NCI-H526 treated with DMSO at 0.1 percent for 48 hours (cell line): ENCODE measurements around the gene PCDHA4.
"Not testable (repeated sequence)": the region's sequence is repeated elsewhere in the genome, so short reads cannot be mapped to it uniquely, and the experiment has no call there.

ENCODE experiments used
- DNase-seq: peaks from one replicate; lab custom pipeline; 2025; lab: John Stamatoyannopoulos, UW

Gene PCDHA4

DNA sequence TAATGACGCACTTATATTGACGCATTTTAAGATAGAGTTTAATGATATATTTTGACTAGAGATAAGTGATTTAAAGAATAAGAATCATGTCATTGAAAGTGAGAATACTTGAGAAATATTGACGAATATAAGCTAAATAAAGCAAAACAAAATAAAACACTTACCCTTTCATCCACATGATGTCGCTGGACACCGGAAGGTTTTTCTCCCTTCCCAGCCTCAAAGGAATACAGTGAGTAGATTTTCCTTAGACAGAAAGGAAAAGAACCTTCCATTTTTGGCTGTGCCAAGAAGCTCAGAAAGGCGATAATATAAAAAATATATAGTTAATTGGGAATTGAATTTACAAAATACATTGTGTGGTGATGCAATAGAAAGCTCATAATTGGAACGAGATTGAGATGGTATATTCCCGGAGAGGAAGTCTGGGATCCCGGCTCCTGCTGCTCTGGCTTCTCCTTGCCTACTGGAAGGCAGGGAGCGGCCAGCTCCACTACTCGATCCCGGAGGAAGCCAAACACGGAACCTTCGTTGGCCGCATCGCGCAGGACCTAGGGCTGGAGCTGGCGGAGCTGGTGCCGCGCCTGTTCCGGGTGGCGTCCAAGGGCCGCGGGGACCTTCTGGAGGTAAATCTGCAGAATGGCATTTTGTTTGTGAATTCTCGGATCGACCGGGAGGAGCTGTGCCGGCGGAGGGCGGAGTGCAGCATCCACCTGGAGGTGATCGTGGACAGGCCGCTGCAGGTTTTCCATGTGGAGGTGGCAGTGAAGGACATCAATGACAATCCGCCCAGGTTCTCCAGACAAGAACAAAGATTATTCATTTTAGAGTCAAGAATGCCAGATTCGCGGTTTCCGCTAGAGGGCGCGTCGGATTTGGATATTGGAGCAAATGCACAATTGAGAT is 14.8 kb downstream of the PCDHA4 start, which contains the start of gene PCDHA5:
PCDHA5 (plus strand) TSS at position 239 of the 906 bp plus-strand sequence.
- DNase-seq: no peak

DNA sequence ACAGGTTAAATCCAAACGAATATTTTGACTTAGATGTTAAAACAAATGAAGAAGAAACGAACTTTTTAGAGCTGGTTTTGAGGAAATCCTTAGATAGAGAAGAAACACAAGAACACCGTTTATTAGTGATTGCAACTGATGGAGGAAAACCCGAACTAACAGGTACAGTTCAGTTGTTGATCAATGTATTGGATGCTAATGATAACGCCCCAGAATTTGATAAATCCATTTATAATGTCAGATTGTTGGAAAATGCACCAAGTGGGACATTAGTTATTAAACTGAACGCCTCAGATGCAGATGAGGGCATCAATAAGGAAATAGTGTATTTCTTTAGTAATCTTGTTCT is 15.4 kb downstream of the PCDHA4 start:
- no peak for DNase-seq

DNA sequence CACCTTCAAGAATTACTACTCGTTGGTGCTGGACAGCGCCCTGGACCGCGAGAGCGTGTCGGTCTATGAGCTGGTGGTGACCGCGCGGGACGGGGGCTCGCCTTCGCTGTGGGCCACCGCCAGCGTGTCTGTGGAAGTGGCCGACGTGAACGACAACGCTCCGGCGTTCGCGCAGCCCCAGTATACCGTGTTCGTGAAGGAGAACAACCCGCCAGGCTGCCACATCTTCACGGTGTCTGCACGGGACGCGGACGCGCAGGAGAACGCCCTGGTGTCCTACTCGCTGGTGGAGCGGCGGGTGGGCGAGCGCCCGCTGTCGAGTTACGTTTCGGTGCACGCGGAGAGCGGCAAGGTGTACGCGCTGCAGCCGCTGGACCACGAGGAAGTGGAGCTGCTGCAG is 16.1 kb downstream of the PCDHA4 start:
- DNase-seq: not testable (repeated sequence)

DNA sequence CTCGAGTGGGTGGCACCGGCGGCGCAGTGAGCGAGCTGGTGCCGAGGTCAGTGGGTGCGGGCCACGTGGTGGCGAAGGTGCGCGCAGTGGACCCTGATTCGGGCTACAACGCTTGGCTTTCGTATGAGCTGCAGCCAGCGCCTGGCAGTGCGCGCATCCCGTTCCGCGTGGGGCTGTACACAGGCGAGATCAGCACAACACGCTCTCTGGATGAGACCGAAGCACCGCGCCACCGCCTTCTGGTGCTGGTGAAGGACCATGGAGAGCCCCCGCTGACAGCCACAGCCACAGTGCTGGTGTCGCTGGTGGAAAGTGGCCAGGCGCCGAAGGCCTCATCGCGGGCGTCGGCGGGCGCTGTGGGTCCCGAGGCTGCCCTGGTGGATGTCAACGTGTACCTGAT is 16.6 kb downstream of the PCDHA4 start:
- DNase-seq: no peak

DNA sequence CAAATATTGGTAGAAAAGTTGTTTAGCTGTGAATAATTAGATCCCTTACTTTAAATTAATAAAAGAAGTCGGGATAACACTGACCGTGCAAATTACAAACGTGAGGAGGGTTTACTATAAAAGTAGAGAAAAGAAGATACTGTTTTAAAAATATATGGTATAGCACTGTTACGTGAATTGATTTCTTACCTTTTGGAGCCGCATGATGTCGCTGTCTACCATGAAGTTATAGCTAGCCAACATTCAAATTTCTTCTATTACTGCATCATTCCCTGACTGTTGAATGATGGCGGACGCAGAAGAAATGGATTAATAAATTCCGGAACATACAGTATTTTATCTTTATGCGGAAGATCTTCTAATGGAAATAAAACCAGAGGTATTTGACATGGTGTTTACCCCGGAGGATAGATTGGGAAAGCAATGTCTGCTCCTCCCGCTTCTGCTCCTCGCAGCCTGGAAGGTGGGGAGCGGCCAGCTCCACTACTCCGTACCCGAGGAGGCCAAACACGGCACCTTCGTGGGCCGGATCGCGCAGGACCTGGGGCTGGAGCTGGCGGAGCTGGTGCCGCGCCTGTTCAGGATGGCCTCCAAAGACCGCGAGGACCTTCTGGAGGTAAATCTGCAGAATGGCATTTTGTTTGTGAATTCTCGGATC is 21.0 kb downstream of the PCDHA4 start, which contains the start of gene PCDHA6:
PCDHA6 (plus strand) TSS at position 257 of the 658 bp plus-strand sequence; CDS start at position 389, 132 bp downstream.
- DNase-seq: no peak

DNA sequence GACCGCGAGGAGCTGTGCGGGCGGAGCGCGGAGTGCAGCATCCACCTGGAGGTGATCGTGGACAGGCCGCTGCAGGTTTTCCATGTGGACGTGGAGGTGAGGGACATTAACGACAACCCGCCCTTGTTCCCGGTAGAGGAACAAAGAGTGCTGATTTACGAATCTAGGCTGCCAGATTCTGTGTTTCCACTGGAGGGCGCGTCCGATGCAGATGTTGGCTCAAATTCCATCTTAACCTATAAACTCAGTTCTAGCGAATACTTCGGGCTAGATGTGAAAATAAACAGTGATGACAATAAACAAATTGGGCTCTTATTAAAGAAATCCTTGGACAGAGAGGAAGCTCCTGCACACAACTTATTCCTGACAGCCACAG is 21.5 kb downstream of the PCDHA4 start:
- DNase-seq: no peak

DNA sequence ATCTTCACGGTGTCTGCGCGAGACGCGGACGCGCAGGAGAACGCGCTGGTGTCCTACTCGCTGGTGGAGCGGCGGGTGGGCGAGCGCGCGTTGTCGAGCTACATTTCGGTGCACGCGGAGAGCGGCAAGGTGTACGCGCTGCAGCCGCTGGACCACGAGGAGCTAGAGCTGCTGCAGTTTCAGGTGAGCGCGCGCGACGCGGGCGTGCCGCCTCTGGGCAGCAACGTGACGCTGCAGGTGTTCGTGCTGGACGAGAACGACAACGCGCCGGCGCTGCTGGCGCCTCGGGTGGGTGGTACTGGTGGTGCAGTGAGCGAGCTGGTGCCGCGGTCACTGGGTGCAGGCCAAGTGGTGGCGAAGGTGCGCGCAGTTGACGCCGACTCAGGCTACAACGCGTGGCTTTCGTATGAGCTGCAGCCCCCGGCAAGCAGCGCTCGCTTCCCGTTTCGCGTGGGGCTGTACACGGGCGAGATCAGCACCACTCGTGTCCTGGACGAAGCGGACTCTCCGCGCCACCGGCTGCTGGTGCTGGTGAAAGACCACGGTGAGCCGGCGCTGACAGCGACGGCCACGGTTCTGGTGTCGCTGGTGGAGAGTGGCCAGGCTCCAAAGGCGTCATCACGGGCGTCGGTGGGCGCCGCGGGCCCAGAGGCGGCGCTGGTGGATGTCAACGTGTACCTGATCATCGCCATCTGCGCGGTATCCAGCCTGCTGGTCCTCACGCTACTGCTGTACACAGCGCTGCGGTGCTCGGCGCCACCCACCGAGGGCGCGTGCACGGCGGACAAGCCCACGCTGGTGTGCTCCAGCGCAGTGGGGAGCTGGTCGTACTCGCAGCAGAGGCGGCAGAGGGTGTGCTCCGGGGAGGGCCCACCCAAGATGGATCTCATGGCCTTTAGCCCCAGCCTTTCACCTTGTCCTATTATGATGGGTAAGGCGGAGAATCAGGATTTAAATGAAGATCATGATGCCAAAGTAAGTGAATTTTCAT is 22.9 kb downstream of the PCDHA4 start:
- not testable (repeated sequence) for DNase-seq

DNA sequence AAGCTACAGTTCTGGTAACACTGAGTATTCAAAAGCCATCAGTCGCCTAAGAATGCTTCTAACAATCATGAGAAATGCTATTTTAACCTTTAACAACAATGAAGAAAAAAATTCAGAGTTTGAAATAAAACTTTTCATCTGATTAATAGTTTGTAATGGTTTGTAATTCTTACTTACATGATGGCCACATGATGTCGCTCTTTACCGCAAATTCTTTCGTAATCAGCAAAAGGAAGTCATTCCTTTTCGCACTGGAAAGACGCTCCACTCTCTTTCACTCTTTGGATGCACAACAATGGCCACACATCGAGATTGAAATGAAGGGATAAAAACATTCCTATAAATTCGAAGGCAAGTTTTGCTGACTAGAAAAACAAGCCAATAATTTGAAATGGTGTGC is 27.1 kb downstream of the PCDHA4 start, which contains the start of gene PCDHA7:
PCDHA7 (plus strand) TSS at position 277 of the 400 bp plus-strand sequence; CDS start at position 392, 115 bp downstream.
- DNase-seq: no peak

DNA sequence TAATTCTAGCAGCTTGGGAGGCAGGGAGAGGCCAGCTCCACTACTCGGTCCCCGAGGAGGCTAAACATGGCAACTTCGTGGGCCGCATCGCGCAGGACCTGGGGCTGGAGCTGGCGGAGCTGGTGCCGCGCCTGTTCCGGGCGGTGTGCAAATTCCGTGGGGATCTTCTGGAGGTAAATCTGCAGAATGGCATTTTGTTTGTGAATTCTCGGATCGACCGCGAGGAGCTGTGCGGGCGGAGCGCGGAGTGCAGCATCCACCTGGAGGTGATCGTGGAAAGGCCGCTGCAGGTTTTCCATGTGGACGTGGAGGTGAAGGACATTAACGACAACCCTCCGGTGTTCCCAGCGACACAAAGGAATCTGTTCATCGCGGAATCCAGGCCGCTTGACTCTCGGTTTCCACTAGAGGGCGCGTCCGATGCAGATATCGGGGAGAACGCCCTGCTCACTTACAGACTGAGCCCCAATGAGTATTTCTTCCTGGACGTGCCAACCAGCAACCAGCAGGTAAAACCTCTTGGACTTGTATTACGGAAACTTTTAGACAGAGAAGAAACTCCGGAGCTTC is 27.7 kb downstream of the PCDHA4 start:
- not testable (repeated sequence) for DNase-seq

DNA sequence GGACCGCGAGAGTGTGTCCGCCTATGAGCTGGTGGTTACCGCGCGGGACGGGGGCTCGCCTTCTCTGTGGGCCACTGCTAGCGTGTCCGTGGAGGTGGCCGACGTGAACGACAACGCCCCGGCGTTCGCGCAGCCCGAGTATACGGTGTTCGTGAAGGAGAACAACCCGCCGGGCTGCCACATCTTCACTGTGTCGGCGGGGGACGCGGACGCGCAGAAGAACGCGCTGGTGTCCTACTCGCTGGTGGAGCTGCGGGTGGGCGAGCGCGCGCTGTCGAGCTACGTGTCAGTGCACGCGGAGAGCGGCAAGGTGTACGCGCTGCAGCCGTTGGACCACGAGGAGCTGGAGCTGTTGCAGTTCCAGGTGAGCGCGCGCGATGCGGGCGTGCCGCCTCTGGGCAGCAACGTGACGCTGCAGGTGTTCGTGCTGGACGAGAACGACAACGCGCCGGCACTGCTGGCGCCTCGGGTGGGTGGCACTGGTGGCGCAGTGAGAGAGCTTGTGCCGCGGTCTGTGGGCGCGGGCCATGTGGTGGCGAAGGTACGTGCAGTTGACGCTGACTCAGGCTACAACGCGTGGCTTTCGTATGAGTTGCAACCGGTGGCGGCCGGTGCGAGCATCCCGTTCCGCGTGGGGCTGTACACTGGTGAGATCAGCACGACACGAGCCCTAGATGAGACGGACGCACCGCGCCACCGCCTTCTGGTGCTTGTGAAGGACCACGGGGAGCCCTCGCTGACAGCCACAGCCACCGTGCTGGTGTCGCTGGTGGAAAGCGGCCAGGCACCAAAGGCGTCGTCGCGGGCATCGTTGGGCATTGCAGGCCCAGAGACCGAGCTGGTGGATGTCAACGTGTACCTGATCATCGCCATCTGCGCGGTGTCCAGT is 29.0 kb downstream of the PCDHA4 start:
- DNase-seq: no peak

DNA sequence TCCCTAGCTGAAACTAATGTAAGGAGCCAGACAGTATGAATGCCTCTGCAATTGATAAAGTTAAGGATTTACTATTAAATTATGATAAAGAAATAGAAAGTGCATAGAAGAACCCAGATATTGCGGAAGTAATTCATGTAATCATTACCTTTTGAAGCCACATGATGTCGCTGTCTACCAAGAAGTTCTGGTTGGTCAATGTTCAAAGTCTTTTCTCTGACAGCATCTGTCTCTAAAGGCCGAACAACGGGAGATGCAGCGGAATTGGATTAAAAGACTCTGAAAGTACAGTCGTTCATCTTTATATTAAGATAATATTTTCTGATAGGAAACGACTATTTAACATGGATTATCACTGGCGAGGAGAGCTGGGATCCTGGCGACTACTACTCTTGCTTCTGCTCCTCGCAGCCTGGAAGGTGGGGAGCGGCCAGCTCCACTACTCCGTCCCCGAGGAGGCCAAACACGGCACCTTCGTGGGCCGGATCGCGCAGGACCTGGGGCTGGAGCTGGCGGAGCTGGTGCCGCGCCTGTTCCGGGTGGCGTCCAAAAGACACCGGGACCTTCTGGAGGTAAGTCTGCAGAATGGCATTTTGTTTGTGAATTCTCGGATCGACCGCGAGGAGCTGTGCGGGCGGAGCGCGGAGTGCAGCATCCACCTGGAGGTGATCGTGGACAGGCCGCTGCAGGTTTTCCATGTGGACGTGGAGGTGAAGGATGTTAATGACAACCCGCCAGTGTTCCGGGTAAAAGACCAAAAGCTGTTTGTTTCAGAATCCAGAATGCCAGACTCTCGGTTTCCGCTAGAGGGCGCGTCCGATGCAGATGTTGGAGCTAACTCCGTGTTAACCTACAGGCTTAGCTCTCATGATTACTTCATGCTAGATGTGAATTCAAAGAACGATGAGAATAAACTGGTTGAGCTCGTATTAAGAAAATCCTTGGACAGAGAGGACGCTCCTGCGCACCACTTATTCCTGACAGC is 34.4 kb downstream of the PCDHA4 start, which contains the start of gene PCDHA8:
PCDHA8 (plus strand) TSS at position 210 of the 985 bp plus-strand sequence; CDS start at position 345, 135 bp downstream.
- no peak for DNase-seq

DNA sequence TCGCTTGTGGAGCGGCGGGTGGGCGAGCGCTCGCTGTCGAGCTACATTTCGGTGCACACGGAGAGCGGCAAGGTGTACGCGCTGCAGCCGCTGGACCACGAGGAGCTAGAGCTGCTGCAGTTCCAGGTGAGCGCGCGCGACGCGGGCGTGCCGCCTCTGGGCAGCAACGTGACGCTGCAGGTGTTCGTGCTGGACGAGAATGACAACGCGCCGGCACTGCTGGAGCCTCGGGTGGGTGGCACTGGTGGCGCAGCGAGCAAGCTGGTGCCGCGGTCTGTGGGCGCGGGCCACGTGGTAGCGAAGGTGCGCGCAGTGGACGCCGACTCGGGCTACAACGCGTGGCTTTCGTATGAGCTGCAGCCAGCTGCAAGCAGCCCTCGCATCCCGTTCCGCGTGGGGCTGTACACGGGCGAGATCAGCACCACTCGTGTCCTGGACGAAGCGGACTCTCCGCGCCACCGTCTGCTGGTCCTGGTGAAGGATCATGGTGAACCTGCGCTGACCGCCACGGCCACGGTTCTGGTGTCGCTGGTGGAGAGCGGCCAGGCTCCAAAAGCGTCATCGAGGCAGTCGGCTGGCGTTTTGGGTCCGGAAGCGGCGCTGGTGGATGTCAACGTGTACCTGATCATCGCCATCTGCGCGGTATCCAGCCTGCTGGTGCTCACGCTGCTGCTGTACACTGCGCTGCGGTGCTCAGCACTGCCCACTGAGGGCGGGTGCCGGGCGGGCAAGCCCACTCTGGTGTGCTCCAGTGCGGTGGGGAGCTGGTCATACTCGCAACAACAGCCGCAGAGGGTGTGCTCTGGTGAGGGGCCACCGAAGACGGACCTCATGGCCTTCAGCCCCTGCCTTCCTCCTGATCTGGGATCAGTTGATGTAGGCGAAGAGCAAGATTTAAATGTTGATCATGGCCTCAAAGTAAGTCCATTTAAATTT is 36.2 kb downstream of the PCDHA4 start:
- no peak for DNase-seq

DNA sequence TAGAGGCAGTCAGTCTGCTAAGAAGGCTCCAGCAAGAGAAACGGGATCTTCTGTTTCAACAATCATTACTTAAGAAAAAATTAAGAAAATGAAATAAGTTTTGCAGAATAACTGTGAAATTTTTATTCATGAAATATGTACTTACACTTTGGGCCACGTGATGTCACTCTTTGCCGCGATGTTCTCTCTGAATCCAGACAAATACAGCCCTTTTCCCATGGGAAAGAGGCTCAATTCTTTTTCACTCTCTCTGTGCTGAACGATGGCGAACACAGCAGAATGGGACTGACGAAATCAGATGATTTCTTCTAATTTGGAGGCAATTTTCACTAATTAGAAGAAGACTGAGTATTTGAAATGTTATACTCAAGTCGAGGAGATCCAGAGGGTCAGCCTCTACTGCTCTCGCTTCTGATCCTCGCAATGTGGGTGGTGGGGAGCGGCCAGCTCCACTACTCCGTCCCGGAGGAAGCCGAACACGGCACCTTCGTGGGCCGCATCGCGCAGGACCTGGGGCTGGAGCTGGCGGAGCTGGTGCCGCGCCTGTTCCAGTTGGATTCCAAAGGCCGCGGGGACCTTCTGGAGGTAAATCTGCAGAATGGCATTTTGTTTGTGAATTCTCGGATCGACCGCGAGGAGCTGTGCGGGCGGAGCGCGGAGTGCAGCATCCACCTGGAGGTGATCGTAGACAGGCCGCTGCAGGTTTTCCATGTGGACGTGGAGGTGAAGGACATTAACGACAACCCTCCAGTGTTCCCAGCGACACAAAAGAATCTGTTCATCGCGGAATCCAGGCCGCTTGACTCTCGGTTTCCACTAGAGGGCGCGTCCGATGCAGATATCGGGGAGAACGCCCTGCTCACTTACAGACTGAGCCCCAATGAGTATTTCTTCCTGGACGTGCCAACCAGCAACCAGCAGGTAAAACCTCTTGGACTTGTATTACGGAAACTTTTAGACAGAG is 41.6 kb downstream of the PCDHA4 start, which contains the start of gene PCDHA9:
PCDHA9 (plus strand) TSS at position 244 of the 964 bp plus-strand sequence; CDS start at position 358, 114 bp downstream.
- DNase-seq: not testable (repeated sequence)

DNA sequence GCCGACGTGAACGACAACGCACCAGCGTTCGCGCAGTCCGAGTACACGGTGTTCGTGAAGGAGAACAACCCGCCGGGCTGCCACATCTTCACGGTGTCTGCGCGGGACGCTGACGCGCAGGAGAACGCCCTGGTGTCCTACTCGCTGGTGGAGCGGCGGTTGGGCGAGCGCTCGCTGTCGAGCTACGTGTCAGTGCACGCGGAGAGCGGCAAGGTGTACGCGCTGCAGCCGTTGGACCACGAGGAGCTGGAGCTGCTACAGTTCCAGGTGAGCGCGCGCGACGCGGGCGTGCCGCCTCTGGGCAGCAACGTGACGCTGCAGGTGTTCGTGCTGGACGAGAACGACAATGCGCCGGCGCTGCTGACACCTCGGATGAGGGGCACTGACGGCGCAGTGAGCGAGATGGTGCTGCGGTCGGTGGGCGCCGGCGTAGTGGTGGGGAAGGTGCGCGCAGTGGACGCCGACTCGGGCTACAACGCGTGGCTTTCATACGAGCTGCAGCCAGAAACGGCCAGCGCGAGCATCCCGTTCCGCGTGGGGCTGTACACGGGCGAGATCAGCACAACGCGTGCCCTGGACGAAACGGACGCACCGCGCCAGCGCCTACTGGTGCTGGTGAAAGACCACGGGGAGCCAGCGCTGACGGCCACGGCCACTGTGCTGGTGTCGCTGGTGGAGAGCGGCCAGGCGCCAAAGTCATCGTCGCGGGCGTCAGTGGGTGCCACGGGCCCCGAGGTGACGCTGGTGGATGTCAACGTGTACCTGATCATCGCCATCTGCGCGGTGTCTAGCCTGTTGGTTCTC is 43.2 kb downstream of the PCDHA4 start:
- not testable (repeated sequence) for DNase-seq

DNA sequence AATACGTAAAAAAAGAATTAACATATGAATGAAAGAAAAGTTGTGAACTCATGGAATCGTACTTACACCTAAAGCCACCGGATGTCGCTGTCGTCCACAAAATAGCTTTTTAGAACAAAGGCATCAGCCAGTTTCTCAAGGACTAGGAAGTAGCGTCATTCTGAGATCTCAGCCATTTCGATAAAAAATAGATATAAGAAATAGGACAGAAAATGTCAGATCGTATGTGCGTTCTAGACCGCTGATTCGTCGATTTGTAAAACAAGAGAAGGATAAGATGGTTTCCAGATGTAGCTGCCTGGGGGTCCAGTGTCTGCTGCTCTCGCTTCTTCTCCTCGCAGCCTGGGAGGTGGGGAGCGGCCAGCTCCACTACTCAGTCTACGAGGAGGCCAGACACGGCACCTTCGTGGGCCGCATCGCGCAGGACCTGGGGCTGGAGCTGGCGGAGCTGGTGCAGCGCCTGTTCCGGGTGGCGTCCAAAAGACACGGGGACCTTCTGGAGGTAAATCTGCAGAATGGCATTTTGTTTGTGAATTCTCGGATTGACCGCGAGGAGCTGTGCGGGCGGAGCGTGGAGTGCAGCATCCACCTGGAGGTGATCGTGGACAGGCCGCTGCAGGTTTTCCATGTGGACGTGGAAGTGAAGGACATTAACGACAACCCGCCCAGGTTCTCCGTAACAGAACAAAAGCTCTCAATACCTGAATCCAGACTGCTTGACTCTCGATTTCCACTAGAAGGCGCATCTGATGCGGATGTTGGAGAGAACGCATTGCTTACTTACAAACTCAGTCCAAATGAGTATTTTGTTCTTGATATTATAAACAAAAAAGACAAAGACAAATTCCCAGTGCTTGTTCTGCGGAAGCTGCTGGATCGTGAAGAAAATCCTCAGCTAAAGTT is 49.2 kb downstream of the PCDHA4 start, which contains the start of gene PCDHA10:
PCDHA10 (plus strand) TSS at position 126 of the 903 bp plus-strand sequence; CDS start at position 278, 152 bp downstream.
- DNase-seq: peak; percentile 16
